Measurements from ENCODE around the gene DUS3L.
"Not testable (repeated sequence)": the region's sequence is repeated elsewhere in the genome, so short reads cannot be mapped to it uniquely, and the experiment has no call there.

DUS3L gene

DNA sequence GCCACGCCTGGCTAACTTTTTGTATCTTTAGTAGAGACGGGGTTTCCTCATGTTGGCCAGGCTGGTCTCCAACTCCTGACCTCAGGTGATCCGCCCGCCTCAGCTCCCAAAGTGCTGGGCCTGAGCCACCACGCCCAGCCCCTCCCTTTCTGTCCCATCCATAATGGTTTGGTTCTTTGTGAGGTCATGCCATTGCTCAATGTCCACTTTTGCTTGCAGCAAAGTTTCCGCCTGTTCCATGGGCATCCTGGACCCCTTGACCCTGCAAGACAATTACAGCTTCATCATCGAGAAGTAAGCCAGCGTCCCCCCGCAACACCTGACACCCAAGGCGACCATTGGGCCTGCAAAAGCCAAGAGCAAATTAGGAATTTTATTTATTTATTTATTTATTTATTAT is 23.0 kb downstream of the DUS3L start:
- DNase-seq: no peak

DNA sequence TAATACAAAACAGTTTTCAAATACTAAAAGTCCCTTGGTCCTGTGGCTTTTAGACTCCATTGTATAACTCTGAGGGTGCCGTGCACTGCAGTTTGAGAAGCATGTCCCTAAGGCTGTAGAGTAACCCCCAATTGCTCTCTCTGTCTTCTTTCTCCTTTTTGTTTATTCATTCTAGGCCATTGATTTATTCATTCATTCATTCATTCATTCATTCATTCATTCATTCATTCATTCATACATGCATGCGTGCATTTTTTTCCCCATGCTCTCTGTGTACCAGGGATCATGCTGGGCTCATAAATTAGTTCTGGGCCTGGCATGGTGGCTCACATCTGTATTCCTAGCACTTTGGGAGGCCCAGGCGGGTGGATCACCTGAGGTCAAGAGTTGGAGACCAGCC is 25.7 kb downstream of the DUS3L start:
- DNase-seq: no peak

DNA sequence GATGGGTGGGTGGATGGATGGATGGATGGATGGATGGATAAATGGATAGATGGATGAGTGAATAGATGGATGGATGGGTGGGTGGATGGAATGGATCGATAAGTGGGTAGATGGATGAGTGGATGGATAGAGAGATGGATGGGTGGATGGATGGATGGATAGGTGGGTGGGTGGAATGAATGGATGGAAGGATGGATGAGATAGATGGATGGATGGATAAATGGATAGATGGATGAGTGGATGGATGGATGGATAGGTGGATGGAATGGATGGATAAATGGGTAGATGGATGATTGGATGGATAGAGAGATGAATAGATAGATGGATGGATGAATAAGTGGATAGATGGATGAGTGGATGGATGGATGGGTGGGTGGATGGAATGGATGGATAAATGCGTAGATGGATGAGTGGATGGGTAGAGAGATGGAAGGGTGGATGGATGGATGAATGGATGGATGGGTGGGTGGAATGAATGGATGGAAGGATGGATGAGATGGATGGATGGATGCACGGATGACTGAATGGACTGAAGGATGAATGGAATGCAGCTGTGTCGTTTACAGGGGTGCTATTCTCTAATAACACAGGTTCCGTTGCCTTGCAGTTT is 28.2 kb downstream of the DUS3L start:
- no peak for DNase-seq

DNA sequence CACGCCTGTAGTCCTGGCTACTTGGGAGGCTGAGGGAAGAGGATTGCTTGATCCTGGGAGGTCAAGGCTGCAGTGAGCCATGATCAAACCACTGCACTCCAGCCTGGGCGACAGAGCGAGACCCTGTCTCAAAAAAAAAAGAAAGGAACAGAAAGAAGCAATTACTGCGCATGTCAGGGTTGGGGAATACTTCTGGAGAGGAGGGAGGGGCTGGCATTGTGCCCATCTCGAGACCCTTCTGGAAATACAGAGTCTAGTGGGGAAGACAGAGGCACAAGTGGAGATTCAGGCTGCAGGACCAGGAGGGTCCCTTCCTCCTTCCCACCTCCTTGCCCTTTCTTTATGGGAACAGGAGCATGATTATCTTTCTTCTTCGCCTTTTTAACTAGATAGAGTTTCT is 37.2 kb downstream of the DUS3L start:
- DNase-seq: no peak

DNA sequence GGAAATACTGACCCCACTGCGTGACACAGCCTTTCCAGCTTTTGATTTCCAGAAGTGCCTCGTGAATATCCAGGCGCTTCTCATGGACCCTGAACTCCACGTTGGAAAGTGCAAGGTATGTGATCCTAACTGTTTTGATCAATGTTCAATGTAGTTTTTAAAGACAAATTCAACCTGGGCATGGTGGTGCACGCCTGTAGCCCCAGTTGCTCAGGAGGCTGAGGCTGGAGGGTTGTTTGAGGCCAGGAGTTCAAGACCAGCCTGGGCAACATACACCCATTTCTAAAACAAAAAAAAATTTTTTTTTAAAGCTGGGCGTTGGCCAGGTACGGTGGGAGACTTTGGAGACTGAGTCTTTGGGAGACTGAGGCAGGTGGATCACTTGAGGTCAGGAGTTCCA is 39.3 kb downstream of the DUS3L start:
- DNase-seq: no peak

DNA sequence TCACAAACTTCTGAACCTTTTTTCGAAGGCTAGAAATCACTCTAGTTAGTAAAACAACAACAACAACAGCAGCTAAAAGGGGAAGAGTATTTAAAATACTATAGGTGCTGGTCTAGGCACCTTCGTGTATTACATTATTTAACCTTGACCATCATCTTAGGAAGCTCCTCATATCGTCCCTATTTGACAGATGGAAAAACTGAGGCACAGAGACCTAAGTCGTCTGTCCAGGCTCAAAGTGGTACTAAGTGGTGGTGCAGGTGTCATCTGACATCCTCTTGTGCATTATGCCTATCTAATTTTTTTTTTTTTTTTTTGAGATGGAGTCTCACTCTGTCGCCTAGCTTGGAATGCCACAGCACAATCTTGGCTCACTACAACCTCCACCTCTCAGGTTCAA is 41.5 kb downstream of the DUS3L start:
- DNase-seq: no peak

DNA sequence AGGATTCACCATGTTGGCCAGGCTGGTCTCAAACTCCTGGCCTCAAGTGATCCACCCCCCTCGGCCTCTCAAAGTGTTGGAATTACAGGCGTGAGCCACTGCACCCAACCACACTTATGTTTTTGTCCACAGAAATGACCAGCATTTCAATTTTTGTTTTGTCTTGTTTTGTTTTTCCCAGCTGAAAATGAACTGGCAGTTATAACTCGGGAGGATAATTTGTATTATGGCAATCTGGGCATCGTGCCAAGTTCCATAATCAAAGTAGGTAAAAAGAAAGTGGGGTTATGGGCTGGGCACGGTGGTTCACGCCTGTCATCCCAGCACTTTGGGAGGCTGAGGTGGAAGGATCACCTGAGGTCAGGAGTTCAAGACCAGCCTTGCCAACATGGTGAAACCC is 42.0 kb downstream of the DUS3L start:
- not testable (repeated sequence) for DNase-seq

DNA sequence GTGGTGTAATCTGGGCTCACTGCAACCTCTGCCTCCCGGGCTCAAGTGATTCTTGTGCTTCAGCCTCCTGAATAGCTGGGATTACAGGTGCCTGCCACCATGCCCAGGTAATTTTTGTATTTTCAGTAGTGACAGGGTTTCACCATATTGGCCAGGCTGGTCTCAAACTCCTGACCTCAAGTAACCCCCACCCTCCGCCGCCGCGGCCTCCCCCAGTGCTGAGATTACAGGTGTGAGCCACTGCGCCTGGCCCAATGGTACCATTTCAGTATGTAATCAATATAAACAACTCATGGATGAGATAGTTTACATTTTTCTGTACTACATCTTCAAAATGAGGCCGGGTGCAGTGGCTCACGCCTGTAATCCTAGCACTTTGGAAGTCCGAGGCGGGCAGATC is 46.0 kb downstream of the DUS3L start:
- DNase-seq: not testable (repeated sequence)

DNA sequence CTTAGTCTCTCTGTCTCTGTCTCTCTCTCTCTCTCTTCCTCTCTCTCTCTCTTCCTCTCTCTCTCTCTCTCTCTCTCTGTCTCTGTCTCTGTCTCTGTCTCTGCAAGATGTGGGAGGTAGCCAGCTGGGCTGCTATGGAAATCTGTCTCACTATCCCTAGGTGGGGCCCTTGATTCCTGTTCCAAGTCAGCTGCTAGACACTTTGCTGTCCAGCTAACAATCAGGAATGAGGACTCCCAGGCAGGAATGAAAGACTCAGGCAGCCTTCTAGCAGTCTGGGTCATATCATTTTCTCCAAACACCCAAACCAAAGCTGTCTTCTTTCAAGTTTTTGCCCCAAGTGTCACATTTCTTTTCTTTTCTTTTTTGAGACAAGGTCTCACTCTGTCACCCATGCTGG is 47.3 kb downstream of the DUS3L start:
- DNase-seq: no peak

DNA sequence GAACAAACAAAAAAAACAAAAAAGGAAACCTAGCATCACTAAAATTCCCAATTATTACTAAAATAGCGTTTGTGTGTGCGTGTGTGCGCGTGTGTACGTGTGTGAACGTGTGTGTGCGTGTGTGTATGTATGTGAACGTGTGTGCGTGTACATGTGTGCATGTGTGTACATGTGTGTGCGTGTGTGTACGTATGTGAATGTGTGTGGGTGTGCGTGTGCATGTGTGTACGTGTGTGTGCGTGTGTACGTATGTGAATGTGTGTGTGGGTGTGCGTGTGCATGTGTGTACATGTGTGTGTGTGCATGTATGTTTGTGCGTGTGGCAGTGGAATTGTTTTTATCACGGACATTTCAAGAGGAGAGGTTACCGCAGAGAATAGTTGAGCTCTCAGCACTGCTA is 48.9 kb downstream of the DUS3L start:
- no peak for DNase-seq

DNA sequence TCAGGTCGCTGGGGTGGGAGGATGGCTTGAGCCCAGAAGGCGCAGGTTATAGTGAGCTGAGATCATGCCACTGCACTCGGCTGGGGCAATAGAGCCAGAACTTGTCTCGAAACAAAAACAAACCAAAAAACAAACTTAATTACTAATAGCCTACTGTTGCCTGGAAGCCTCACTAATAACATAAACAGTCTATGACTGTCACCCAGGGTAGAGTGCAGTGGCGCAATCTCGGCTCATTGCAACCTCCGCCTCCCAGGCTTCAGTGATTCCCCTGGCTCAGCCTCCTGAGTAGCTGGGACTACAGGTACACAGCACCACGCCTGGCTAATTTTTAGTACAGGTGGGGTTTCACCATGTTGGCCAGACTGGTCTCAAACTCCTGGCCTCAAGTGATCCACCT is 52.5 kb downstream of the DUS3L start:
- DNase-seq: no peak
